ENCODE data around the gene YWHAQ. TPM values are rescaled to one million over a fixed set of nuclear protein-coding genes. Genes with fewer than 3 reads are reported as not detected.
"Not testable (repeated sequence)": the region's sequence is repeated elsewhere in the genome, so short reads cannot be mapped to it uniquely, and the experiment has no call there.

The YWHAQ gene
- total RNA-seq, 1 experiment from 2014 or later: 189 TPM

DNA sequence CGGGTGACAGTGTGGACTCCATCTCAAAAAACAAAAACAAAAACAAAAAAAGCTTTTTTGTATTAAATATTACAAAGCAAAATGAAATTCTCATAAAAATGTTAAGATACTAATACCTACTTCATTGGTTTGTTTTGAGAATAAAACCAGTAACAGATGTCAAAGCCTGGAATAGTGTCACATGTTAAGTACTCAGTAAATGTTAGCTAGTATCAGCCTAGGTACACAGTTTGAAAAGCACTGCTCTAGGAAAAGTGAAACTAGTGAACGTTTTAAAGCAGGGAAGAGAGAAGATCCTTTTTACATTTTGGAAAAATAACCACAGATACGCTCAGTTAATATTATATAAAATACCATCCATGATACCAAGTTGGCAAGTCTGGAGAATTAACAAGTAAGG, 38.1 kb downstream of the YWHAQ start:
- no peak overlapping the region for H3K4me2 ChIP-seq (ENCODE audit: low read depth, low read length, poor library complexity, severe bottlenecking)
- H3K4me1 ChIP-seq (ENCODE audit: low read length): peaks cover 35% of the 10 kb centered on the region
- H3K79me2 ChIP-seq (ENCODE audit: low read length): peaks cover 97% of the 10 kb centered on the region
- no peaks in the 10 kb centered on the region for H3K27me3 ChIP-seq (ENCODE audit: low read length)
- no peak overlapping the region for H2AFZ ChIP-seq (ENCODE audit: low read length)
- no peak overlapping the region for H3K27ac ChIP-seq (ENCODE audit: low read length)
- peaks cover 44% of the 10 kb centered on the region; the same call in 1 of the 2 replicates for H3K36me3 ChIP-seq (ENCODE audit: insufficient read depth, low read length)
- no peak overlapping the region for H3K4me3 ChIP-seq (ENCODE audit: low read length)
- no peaks in the 10 kb centered on the region for H3K9me3 ChIP-seq (ENCODE audit: low read length)
- peaks cover 7% of the 10 kb centered on the region; the same call in 1 of the 2 replicates for H4K20me1 ChIP-seq (ENCODE audit: insufficient read depth, low read depth, low read length)
- no peak overlapping the region for H3K9ac ChIP-seq (ENCODE audit: low read length)
- no peak for DNase-seq
- H3K9me2 ChIP-seq (replicated peaks; ENCODE audit: insufficient read depth, low read length): no peaks in the 10 kb centered on the region

DNA sequence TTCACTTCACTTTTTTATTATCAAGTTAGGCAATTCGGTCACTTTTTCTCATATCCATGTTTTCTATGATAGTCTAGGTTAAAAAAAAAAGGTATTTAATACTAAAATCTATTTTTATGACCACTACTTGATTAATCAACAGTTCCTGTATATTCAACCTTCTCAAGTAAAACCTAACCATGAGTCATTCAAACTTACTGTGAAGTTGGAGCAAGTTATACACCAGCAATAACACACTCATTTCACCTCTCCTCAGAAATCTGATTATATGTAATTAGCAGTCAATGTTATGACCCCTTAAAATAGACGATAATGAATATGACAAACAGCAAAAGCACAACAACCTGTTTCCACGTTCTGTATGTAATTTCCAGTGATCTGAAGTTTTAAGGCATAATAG, 40.2 kb downstream of the YWHAQ start:
- Histone ChIP-seq H3K9me2 (replicated peaks; ENCODE audit: insufficient read depth, low read length) (no peaks in the 10 kb centered on the region), H3K36me3 (ENCODE audit: insufficient read depth, low read length) (peaks cover 65% of the 10 kb centered on the region), H3K9ac (ENCODE audit: low read length) (no peak overlapping the region), H3K4me1 (ENCODE audit: low read length) (peaks cover 14% of the 10 kb centered on the region), H3K4me3 (ENCODE audit: low read length) (no peak overlapping the region), H3K79me2 (ENCODE audit: low read length) (peaks cover 94% of the 10 kb centered on the region), H3K27me3 (ENCODE audit: low read length) (no peaks in the 10 kb centered on the region), H2AFZ (ENCODE audit: low read length) (no peak overlapping the region), H4K20me1 (ENCODE audit: insufficient read depth, low read depth, low read length) (peaks cover 3% of the 10 kb centered on the region; the same call in 1 of the 2 replicates), H3K9me3 (ENCODE audit: low read length) (no peaks in the 10 kb centered on the region), H3K4me2 (ENCODE audit: low read depth, low read length, poor library complexity, severe bottlenecking) (no peak overlapping the region), H3K27ac (ENCODE audit: low read length) (no peak overlapping the region)
- DNase-seq: no peak

DNA sequence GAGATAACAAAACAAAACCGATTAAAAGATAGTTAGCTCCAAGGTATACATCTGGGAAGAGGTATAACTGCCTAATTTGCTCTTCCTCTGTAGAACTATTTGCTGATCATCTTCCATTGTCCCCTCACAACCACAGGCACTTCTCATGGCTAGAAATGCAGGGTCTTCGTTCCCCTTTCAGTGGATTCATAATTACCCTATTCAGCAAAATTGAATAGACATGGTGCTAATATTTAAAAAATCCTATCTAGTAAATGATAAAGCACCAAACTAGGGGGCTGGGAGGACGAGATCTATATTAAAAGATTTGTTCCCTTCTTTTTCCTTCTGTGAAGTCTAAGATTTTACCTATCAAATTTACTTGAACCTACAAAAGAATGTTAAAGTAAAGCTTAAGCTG, 44.3 kb downstream of the YWHAQ start:
- no peak for DNase-seq
- Histone ChIP-seq H3K27me3 (ENCODE audit: low read length) (no peaks in the 10 kb centered on the region), H3K9ac (ENCODE audit: low read length) (no peak overlapping the region), H3K4me2 (ENCODE audit: low read depth, low read length, poor library complexity, severe bottlenecking) (no peak overlapping the region), H3K27ac (ENCODE audit: low read length) (no peak overlapping the region), H3K4me1 (ENCODE audit: low read length) (no peaks in the 10 kb centered on the region; the same call in 1 of the 2 replicates), H3K36me3 (ENCODE audit: insufficient read depth, low read length) (peaks cover 63% of the 10 kb centered on the region), H2AFZ (ENCODE audit: low read length) (no peak overlapping the region), H3K9me3 (ENCODE audit: low read length) (no peaks in the 10 kb centered on the region), H3K4me3 (ENCODE audit: low read length) (no peak overlapping the region), H4K20me1 (ENCODE audit: insufficient read depth, low read depth, low read length) (no peaks in the 10 kb centered on the region), H3K9me2 (replicated peaks; ENCODE audit: insufficient read depth, low read length) (no peaks in the 10 kb centered on the region), H3K79me2 (ENCODE audit: low read length) (peaks cover 59% of the 10 kb centered on the region)

DNA sequence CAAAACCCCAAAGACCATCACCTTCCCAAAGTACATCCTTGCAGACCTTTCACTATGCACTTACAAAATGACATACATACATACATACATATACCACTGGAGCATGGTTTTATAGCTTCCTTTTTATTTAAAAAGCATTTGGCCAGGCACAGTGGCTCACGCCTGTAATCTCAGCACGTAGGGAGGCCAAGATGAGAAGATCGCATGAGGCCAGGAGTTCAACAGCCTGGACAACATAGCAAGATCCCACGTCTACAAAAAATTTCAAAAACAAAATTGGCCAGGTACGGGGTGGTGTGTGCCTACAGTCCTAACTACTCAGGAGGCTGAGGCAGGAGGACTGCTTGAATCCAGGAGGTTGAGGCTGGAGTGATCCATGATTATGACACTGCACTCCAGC, 45.3 kb downstream of the YWHAQ start:
- no peaks in the 10 kb centered on the region for H3K9me2 ChIP-seq (replicated peaks; ENCODE audit: insufficient read depth, low read length)
- DNase-seq: no peak
- peaks cover 53% of the 10 kb centered on the region for H3K36me3 ChIP-seq (ENCODE audit: insufficient read depth, low read length)
- no peak overlapping the region for H3K4me3 ChIP-seq (ENCODE audit: low read length)
- no peaks in the 10 kb centered on the region for H3K9me3 ChIP-seq (ENCODE audit: low read length)
- no peaks in the 10 kb centered on the region for H3K27me3 ChIP-seq (ENCODE audit: low read length)
- no peak overlapping the region for H3K27ac ChIP-seq (ENCODE audit: low read length)
- H3K4me1 ChIP-seq (ENCODE audit: low read length): no peaks in the 10 kb centered on the region
- peaks cover 50% of the 10 kb centered on the region for H3K79me2 ChIP-seq (ENCODE audit: low read length)
- no peak overlapping the region for H3K4me2 ChIP-seq (ENCODE audit: low read depth, low read length, poor library complexity, severe bottlenecking)
- no peak overlapping the region for H3K9ac ChIP-seq (ENCODE audit: low read length)
- no peaks in the 10 kb centered on the region for H4K20me1 ChIP-seq (ENCODE audit: insufficient read depth, low read depth, low read length)
- H2AFZ ChIP-seq (ENCODE audit: low read length): no peak overlapping the region

DNA sequence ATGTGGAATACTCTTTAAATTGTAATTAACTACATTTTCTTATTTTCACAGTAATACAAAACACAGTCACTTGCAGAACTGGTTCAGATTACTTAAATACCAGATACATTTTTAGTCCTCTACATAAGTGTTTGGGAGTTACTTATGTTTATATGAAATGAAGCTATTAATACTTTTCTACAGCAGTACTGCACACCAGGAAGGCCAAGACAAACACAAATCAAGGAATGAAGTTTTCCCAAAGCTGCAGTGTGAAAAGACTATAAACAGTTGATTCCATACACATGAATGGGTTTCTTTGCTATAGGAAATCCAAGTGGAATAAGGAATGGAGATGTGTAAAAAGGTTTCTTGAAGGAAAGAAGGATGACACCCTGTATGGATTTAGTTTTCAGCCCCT, 45.9 kb downstream of the YWHAQ start:
- H3K9me3 ChIP-seq (ENCODE audit: low read length); H3K4me1 ChIP-seq (ENCODE audit: low read length); H4K20me1 ChIP-seq (ENCODE audit: insufficient read depth, low read depth, low read length); H3K4me3 ChIP-seq (ENCODE audit: low read length); H3K9me2 ChIP-seq (replicated peaks; ENCODE audit: insufficient read depth, low read length); DNase-seq; H3K27ac ChIP-seq (ENCODE audit: low read length); H2AFZ ChIP-seq (ENCODE audit: low read length); H3K9ac ChIP-seq (ENCODE audit: low read length); H3K4me2 ChIP-seq (ENCODE audit: low read depth, low read length, poor library complexity, severe bottlenecking); H3K27me3 ChIP-seq (ENCODE audit: low read length): not testable (repeated sequence)
- Histone ChIP-seq H3K79me2 (ENCODE audit: low read length) (peaks cover 44% of the 10 kb centered on the region), H3K36me3 (ENCODE audit: insufficient read depth, low read length) (peaks cover 47% of the 10 kb centered on the region)

DNA sequence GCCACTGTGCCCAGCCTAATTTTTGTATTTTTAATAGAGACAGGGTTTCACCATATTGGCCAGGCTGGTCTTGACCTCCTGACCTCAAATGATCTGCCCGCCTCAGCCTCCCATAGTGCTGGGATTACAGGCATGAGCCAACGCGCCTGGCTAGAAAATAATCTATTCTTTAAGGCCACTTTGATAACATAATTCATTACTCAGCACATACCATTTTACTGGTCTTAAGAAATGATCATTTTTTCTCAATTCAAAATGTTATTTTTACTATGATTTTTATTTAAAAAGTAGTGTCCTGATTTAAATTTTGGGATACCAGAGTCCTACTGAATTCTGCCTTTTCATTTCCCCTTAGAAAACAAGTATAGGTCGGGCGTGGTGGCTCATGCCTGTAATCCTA, 48.2 kb downstream of the YWHAQ start:
- no peak overlapping the region for H3K4me3 ChIP-seq (ENCODE audit: low read length)
- no peaks in the 10 kb centered on the region for H3K9me2 ChIP-seq (replicated peaks; ENCODE audit: insufficient read depth, low read length)
- DNase-seq: no peak
- H3K9ac ChIP-seq (ENCODE audit: low read length): no peak overlapping the region
- H2AFZ ChIP-seq (ENCODE audit: low read length): no peak overlapping the region
- no peak overlapping the region for H3K27ac ChIP-seq (ENCODE audit: low read length)
- peaks cover 38% of the 10 kb centered on the region for H3K36me3 ChIP-seq (ENCODE audit: insufficient read depth, low read length)
- no peak overlapping the region for H3K4me2 ChIP-seq (ENCODE audit: low read depth, low read length, poor library complexity, severe bottlenecking)
- no peaks in the 10 kb centered on the region for H3K27me3 ChIP-seq (ENCODE audit: low read length)
- H4K20me1 ChIP-seq (ENCODE audit: insufficient read depth, low read depth, low read length): no peaks in the 10 kb centered on the region
- H3K79me2 ChIP-seq (ENCODE audit: low read length): peaks cover 23% of the 10 kb centered on the region
- H3K9me3 ChIP-seq (ENCODE audit: low read length): no peaks in the 10 kb centered on the region
- no peaks in the 10 kb centered on the region for H3K4me1 ChIP-seq (ENCODE audit: low read length)

DNA sequence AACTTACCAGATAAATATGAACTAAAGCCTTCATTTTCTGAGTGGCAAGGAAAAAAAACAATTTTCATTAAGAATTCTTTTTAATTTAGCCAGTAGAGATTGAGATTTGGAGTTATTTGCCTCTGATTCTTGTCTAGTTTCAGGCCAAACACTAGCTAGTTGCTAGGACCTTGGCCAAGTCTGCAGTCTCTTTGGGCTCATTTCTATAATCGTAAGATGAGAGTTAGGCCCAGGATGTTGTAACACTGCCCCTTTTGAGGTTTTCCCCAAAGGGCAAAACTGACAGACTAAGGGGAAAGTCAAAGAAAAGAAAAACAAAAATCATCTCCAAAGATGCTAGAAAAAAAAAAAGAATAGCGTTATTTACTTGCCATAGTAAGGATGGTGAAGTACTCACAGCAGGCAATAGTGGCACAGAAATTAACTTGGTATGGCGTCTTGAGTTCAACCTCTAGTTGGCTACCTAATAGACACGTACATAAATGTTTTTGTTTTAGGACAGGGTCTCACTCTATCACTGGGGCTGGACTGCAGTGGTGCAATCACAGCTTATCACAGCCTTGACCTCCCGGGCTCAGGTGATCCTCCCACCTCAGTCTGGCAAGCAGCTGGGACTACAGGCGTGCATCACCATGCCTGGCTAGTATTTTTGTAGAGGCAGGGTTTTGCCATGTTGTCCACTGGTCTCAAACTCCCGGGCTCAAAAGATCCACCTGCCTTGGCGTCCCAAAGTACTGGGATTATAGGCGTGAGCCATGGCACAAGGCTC, 52.1 kb downstream of the YWHAQ start:
- Histone ChIP-seq H3K9ac (ENCODE audit: low read length) (no peak overlapping the region), H3K4me1 (ENCODE audit: low read length) (no peaks in the 10 kb centered on the region), H3K9me3 (ENCODE audit: low read length) (no peaks in the 10 kb centered on the region), H4K20me1 (ENCODE audit: insufficient read depth, low read depth, low read length) (no peaks in the 10 kb centered on the region), H2AFZ (ENCODE audit: low read length) (no peak overlapping the region), H3K79me2 (ENCODE audit: low read length) (no peaks in the 10 kb centered on the region), H3K27ac (ENCODE audit: low read length) (no peak overlapping the region), H3K27me3 (ENCODE audit: low read length) (no peaks in the 10 kb centered on the region), H3K9me2 (replicated peaks; ENCODE audit: insufficient read depth, low read length) (no peaks in the 10 kb centered on the region), H3K4me3 (ENCODE audit: low read length) (no peak overlapping the region), H3K36me3 (ENCODE audit: insufficient read depth, low read length) (peaks cover 5% of the 10 kb centered on the region; the same call in 1 of the 2 replicates), H3K4me2 (ENCODE audit: low read depth, low read length, poor library complexity, severe bottlenecking) (no peak overlapping the region)
- no peak for DNase-seq

DNA sequence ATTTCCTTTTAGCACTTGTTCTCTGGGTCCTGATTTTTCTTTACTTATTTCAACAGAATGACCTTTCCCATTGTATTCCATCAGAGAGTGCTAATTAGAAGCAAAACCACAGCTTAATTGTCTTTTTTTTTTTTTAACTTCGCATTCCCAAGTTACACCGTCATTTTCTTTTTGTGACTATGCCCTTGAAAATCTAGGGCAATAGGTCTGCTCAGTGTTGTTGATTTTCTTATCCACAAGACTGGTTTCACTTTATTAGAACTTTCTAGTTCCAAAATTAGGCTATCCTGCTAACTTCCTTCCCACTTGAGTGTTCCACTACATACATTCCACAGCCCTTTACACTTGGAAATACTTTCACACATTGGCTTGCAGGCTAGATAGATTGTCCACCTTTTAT, 56.5 kb downstream of the YWHAQ start:
- H3K9me2 ChIP-seq (replicated peaks; ENCODE audit: insufficient read depth, low read length): no peaks in the 10 kb centered on the region

More for the DNA sequence above, 56.5 kb downstream of the YWHAQ start:
- no peak for DNase-seq
- H2AFZ ChIP-seq (ENCODE audit: low read length): no peak overlapping the region
- H3K36me3 ChIP-seq (ENCODE audit: insufficient read depth, low read length): no peaks in the 10 kb centered on the region
- H3K4me2 ChIP-seq (ENCODE audit: low read depth, low read length, poor library complexity, severe bottlenecking): no peak overlapping the region
- no peaks in the 10 kb centered on the region for H4K20me1 ChIP-seq (ENCODE audit: insufficient read depth, low read depth, low read length)
- no peak overlapping the region for H3K9ac ChIP-seq (ENCODE audit: low read length)
- H3K27ac ChIP-seq (ENCODE audit: low read length): no peak overlapping the region
- no peak overlapping the region for H3K4me3 ChIP-seq (ENCODE audit: low read length)
- H3K27me3 ChIP-seq (ENCODE audit: low read length): no peaks in the 10 kb centered on the region
- H3K79me2 ChIP-seq (ENCODE audit: low read length): no peaks in the 10 kb centered on the region
- H3K4me1 ChIP-seq (ENCODE audit: low read length): no peaks in the 10 kb centered on the region
- H3K9me3 ChIP-seq (ENCODE audit: low read length): no peaks in the 10 kb centered on the region

All from Karpas-422 (cell line).